HCEC 1CT (cell line): ENCODE measurements around the gene CPZ.
"Not testable (repeated sequence)": the region's sequence is repeated elsewhere in the genome, so short reads cannot be mapped to it uniquely, and the experiment has no call there.

ENCODE experiments used
- DNase-seq: peaks from one replicate; pipeline ENCODE4 v3.0.0-alpha.2; 2017

CPZ gene

GRCh38 chr4:8613421-8614364 lies 21.1 kb downstream of the CPZ start:
- no peak for DNase-seq

- DNase-seq: no peak
These were observed 22.0 kb downstream of the CPZ start for GRCh38 chr4:8614365-8615193.

- DNase-seq: no peak
These were observed 22.8 kb downstream of the CPZ start for GRCh38 chr4:8615366-8615765.

GRCh38 chr4:8615921-8616787 lies 23.6 kb downstream of the CPZ start:
- DNase-seq: no peak

DNA sequence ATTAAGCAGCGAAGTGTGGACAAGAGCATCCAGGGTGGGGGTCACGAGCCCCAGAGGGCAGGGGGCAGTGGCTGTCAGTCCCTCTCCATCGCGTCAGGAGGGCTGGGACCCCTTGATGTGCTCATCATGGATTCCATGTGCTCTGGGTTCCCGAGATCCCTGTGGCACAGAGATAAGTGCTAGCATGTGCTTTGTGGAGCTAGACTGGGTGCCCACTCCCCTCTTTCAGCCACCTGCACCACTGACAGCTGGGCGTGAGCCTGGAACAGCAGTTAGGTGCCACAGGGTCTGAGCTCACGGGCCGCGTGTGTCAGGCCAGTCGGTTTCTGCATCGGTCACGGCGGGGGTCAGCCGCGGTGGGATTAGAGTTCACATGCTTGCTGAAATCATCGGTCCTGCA lies 24.3 kb downstream of the CPZ start:
- no peak for DNase-seq

DNA sequence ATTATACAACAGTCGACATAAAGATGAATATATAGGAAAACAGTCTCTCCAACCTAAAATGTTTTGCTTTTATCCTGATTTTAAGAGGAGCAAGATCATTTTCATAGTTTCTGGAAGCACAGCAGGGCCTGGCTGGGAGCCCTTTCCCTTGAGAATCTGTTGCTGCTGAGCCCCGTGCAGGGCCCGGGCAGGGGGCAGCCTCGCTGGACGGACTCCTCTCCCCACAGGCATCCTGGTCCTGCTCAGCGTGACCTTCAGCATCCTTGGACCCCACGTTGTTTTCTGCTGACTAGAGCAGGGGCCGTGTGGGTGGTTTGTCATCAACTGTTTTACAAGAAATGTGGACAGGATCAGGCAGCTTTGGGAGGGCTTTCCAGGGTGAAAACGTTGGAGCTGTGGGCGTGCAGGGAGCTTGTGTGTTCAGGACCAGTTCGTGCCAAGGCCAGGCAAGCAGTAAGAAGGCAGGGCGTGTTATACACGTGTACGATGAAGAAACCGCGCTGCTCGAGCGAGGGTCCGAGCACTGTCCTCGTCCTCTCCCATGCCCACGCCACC lies 25.0 kb downstream of the CPZ start:
- DNase-seq: no peak

DNA sequence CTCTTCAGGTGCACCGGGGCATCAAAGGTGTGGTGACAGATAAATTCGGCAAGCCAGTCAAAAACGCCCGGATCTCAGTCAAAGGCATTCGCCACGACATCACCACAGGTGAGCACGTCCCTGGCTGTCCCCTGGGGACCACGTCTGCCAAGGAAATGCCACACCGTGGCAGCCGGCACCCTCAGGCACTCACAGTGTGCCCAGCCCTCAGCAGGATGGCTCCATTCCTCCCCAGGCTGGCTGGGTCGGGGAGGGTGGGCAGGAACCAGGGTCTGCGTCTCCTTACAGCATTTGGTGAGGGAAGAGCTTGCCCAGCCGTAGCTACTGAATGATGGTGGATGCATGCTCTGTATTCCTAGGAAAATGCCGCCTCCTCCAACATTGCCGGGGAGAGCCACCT lies 25.9 kb downstream of the CPZ start:
- DNase-seq: no peak

GRCh38 chr4:8618961-8619720 lies 26.6 kb downstream of the CPZ start:
- DNase-seq: no peak

- DNase-seq: not testable (repeated sequence)
These were observed 28.6 kb downstream of the CPZ start for GRCh38 chr4:8621135-8621534.

DNA sequence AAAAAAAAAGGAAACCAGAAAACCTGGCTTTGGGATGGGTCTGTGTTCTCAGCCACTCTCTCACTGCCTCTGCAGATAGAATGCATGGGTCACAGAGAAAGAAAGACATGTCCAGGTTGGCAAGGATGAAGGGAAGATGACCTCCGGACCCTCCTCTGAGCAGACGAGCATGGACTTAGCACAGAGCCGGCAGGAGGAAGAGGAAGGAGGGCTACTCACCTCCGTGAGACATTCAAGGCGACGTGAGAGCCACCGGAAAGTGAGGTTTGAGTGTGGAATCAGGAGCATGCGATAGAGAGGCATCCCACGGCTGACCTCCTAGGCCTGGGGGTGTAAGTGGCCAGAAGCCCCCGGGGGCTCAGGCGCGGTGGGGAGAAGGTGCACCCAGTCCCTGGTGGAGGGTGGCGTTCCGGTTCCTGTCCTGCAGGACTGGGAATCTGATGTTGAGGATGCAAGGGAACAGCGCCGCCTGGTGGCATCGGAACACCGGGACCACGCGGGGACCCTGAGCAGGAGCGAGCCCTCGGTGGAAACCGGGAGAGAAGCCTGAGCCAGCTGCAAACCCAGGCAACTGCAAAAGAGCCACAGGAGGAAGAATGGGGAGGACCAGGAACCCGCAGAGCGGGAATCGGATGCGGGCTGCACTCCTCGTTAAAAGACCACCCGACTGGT lies 32.2 kb downstream of the CPZ start:
- DNase-seq: not testable (repeated sequence)

- DNase-seq: not testable (repeated sequence)
These were observed 37.8 kb downstream of the CPZ start for GRCh38 chr4:8630240-8630905.

GRCh38 chr4:8631896-8632295 lies 39.3 kb downstream of the CPZ start:
- DNase-seq: not testable (repeated sequence)

GRCh38 chr4:8634773-8635172 lies 42.2 kb downstream of the CPZ start:
- not testable (repeated sequence) for DNase-seq

GRCh38 chr4:8635897-8636554 lies 43.5 kb downstream of the CPZ start:
- DNase-seq: not testable (repeated sequence)

GRCh38 chr4:8637456-8637984 lies 45.0 kb downstream of the CPZ start:
- DNase-seq: no peak

DNA sequence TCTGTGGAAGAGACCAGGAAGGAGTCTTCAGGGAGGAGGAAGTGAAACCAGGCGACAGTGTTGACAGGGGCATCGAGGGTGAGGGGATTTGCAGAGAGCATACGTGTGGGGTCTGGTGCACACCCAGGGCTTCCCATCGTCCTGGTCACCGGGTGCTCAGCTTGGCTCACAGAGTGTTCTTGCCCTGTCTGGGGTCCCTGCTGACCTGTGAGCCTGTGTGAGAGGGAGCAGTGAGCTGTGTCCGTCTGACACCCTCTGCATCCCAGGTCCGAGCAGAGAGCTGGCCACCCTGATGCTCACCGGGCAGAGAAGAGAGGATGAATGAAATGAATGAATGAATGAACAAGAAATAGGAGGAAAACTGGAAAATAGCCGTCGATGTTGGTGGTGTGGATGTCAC lies 46.5 kb downstream of the CPZ start:
- no peak for DNase-seq

- no peak for DNase-seq
These were observed 47.5 kb downstream of the CPZ start for GRCh38 chr4:8639777-8640720.

DNA sequence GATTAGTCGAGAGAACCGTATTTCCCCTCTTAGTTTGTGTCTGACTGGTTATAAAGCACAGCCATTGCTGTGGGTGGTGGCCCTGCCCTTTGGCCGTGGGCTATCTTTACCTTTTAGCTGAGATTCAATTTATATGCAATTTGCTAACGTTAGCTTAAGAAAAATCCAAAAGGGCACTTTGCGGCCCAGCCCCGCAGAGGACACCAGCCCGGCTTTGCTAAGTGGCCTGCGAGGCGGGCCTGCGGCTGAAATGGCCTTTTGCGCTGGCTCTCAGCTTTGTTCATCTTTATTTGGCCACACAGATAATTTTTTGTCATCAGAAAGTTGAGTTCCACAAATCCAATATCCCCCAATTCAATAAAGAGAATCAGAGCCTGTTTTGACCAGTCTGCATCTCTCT lies 48.3 kb downstream of the CPZ start:
- no peak for DNase-seq

GRCh38 chr4:8641256-8641655 lies 48.7 kb downstream of the CPZ start:
- no peak for DNase-seq
